Measurements from ENCODE around the gene NCAPD2.

Gene NCAPD2

DNA sequence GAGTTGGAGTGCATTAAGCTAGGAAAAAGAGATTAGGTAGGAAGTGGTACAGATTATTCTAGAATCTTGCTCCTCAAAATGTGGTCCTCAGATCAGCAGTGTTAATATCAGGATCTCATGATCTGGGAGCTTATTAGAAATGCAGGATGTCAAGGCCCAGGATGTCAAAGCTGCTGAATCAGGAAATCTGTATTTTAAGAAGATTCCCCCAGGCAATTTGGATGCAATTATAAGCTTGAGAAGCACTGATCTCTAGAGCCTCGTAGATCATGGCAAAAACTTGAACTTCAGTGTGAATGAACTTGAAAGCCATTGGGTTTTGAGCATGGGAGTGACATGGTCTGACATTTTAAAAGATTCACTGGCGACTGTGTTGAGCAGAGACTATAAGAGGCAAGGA is 6.6 kb downstream of the NCAPD2 start:
- DNase-seq = no peak

DNA sequence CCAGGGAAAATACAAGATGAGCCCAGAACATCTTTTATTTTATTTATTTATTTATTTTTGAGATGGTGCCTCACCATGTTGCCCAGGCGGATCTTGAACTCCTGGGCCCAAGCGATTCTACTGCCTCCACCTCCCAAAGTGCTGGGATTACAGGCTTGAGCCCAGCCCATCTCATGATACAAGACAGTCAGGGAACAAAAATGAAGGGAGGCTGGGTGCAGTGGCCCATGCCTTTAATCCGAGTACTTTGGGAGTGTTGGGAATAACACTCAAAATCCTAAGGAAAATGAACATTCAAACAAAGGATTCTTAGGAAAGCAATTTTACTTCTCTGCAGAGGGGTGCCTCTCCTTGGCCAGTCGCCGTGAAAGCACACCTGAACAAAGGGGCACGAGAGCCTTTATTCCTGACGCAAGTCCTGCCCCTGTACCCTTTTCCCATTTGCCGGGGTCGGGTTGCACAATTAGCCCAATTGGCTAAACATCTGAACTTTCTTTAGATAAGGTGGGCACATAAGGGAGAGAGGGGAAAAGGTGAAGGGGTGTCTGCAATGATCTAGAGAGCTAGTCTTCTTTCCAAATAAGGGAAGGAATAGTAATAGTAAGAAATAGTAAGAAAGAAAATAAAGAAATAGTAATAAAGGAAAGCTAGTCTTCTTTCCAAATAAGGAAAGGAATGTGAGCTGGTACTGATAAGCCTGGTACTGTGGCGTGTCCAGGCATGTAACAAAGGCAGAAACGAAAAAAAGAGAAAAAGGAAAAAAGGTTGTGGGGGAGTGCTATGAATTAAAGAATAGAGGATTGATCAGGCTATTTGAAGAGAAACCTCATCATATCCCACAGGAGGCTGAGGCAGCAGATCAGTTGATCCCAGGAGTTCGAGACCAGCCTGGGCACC is 13.4 kb downstream of the NCAPD2 start:
- DNase-seq = no peak

DNA sequence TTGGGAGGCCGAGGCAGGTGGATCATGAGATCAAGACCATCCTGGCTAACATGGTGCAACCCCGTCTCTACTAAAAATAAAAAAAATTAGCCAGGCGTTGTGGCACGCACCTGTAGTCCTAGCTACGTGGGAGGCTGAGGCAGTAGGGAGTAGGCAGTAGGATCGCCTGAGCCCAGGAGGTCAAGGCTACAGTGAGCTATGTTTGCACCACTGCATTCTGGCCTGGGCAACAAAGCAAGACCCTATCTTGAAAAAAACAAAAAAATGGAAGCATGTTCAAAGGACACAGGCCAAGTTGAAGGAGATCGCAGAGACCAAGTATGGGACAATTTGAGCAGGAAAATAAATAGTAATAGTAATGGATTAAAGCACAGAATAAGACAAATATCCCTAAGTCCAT is 14.2 kb downstream of the NCAPD2 start:
- no peak for DNase-seq

DNA sequence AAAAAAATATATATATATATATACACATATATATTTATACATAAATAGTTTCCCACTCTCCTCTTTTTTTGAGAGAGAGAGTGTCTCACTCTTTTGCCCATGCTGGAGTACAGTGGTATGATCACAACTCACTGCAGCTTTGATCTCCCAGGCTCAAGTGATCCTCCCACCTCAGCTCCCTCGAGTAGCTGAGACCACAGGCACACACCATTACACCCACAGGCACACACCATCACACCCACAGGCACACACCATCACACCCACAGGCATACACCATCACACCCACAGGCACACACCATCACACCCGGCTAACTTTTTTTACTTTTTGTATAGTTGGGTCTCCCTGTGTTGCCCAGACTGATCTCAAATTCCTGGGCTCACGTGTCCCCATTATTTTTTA is 26.3 kb downstream of the NCAPD2 start:
- DNase-seq = no peak

DNA sequence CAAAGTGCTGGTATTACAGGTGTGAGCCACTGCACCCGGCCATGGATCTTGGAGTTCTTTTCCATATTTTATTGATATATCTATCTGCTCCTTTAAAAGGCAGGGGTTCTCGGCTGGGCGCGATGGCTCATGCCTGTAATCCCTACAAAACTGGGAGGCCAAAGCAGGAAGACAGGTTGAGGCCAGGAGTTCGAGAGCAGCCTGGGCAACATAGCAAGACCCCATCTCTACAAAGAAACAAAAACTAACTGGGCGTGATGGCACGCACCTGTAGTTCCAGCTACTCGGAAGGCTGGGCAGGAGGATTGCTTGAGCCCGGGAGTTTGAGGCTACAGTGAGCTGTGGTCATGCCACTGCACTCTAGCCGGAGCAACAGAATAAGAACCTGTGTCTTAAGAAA is 28.3 kb downstream of the NCAPD2 start:
- DNase-seq = no peak

DNA sequence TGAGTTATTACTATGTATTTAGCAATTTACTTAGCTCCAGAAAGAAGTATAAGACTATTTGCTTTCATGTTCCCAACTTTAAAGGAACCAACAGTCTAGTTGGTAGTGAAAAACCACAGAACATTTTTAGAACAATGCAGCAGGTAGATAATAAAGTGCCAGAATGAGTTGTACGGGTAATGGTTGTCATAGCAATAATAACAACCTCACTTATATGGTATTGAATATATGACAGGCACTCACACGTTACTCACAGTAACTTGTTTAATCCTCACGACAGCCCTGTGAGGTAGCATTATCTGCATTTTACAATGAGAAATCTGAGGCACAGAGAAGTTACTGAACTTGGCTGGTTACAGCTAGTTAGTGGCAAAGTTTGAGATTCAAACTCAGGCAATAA is 29.8 kb downstream of the NCAPD2 start:
- DNase-seq = no peak

DNA sequence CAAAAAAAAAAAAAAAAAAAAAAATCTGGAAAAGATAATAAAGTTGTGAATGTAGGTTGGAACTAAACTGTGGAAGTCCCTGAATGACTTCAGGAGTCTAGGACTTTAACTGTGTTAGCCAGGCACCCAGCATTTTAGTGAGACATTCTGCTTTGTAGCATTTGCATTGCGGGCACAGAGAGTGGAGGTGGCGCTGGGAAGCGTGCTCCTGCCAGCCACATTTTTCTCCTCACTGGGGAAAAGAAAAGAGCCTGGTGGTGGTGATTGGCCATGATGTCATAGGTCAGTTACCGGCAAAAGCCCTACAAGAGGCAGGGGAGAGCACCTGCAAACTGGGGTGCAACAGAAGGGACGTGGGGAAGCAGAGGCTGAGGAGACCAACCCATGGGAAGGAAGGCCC is 30.7 kb downstream of the NCAPD2 start:
- no peak for DNase-seq

DNA sequence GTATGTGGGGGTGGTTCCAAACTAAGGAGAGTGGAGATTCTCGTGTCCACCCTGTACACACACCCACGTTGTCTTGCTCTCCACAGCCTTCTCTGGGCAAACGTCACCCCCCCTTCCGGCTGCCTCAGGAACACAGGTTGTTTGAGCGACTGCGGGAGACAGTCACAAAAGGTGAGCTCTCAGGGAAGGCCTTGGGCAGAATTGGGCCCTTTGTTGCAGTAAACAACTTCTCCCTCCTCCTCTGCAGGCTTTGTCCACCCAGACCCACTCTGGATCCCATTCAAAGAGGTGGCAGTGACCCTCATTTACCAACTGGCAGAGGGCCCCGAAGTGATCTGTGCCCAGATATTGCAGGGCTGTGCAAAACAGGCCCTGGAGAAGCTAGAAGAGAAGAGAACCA is 32.3 kb downstream of the NCAPD2 start:
- no peak for DNase-seq

DNA sequence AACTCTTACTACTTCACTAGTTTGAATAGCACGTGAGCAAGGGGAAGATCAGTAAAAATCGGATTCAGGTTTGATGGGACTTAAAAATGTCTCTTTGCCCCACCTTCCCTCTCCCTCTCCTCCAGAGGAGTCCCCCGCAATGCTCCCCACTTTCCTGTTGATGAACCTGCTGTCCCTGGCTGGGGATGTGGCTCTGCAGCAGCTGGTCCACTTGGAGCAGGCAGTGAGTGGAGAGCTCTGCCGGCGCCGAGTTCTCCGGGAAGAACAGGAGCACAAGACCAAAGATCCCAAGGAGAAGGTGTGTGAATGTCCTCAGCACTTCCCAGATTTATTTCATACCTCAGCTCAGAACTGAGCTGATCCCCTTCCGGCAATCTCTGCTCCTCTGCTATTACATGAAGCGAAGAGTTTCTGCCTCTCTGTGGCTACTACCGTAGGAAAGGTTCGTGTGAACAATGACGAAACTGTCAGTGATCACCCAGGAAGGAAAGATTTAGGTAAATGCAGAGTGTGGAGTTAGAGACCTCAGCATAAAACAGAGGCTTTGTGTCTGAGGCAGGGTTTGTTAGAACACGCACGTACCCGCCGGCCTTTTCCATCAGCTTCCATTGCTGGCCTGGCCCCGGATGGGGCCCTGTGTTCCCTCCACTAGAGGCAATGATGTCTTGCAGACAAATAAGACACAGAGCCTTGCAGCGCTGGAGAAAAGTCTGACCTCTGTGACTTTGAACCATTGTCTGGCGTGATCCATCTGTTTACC is 33.0 kb downstream of the NCAPD2 start:
- no peak for DNase-seq

DNA sequence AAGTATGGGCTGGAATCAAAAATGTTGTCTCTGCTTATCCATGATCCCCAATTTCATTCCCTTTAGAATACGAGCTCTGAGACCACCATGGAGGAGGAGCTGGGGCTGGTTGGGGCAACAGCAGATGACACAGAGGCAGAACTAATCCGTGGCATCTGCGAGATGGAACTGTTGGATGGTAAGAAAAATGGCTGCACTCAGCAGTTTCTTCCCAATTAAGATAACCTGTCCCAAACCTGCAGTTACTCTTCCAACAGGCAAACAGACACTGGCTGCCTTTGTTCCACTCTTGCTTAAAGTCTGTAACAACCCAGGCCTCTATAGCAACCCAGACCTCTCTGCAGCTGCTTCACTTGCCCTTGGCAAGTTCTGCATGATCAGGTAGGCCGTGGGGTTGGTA is 33.8 kb downstream of the NCAPD2 start:
- DNase-seq = no peak

DNA sequence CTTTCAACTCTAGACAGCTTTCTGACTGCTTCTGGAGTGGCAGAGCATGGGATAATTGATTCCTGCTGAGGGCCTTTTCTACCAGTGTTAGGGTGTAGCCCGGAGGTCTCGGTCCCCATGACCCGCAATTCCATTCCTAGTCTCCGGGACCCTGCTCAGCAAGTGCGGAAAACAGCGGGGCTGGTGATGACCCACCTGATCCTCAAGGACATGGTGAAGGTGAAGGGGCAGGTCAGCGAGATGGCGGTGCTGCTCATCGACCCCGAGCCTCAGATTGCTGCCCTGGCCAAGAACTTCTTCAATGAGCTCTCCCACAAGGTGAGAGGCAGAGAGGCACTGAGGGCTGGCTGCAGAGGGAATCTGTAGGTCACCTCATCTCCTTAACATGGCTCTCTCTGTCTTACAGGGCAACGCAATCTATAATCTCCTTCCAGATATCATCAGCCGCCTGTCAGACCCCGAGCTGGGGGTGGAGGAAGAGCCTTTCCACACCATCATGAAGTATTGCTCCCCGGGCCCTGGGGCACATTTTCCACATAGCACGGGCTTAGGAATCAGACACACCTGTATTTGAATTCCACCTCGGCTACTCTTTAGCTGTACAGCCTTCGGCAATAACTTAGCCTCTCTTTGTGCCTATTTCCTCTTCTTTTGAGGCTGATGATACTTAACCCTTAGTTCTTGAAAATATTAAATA is 34.8 kb downstream of the NCAPD2 start:
- DNase-seq = no peak

DNA sequence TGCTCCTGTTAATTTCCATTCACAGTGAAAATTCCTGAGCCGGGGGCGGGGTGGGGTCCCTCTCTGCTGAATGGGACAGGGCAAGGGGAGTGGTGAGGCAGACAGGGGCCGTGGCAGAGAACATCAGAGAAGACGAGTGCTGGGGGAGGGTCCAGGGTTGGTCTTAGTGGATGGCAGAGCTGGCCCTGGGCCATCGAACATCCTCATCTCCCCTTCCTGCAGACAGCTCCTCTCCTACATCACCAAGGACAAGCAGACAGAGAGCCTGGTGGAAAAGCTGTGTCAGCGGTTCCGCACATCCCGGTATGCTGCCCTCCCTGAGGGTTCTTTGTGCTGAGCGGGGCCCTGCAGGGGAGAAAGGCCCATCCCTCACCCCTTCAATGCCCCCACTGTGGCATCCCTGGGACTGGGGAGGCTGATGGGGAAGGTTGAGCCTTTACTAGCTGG is 35.4 kb downstream of the NCAPD2 start:
- DNase-seq = no peak

DNA sequence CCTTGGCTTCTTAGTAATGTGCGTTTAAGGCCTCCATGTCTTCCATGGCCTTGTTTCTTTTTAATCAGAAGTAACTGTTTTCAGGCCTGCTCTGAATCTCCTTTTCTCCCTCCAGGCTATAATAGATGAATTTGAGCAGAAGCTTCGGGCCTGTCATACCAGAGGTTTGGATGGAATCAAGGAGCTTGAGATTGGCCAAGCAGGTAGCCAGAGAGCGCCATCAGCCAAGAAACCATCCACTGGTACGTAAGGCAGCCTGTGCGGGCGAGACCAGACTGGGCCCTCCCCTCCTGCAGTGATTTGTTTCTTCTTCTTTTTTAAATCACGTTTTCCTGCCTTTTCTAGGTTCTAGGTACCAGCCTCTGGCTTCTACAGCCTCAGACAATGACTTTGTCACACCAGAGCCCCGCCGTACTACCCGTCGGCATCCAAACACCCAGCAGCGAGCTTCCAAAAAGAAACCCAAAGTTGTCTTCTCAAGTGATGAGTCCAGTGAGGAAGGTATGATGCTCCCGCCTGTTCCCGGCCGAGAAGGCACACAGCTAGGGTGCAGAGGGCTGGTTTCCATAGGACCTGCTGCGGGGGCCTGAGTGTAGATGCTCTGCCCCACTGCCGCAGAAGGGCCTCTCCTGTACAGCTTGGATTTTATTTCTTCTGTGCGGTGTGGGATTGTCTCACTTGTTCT is 36.8 kb downstream of the NCAPD2 start:
- DNase-seq = no peak

DNA sequence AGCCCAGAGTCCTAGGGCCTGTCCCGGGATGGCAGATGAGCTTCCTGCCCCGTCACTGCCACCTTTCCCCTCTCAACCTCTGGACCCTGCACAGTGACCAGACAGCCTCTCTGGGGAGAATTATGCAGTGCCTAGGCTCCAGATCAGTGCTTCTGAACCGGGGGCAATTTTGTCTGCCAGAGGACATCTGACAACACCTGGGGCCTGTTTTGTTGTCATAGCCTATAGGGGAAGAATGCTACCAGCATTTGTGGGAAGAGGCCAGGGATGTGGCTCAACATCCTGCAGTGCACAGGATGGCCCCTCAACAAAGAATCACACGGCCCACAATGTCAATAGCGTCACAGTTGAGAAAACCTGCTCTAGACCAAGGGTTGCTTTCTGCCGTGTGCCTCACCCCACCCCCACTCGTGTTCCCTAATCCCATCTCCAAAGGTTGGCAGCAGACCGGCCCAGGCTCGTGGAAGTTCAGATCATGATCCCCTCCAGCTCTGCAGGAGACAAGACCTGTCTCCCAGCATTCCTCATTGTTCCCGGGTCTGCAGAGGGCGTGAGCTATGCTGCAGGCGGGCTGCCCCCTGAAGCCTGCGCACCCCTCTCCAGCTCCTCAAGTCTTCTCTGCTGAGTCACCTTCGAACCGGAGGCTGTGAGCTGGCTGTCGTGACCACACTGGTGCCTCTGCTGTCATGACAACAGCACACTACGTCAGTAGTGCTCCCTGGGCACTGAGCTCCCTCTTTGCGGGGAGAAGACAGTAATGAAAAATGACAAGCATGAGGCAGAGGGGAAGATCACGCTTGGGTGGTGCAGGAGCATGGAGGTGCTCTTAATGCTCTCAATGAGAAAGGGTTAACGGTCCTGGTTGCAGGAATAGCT is 38.4 kb downstream of the NCAPD2 start:
- DNase-seq = peak; percentile 56

DNA sequence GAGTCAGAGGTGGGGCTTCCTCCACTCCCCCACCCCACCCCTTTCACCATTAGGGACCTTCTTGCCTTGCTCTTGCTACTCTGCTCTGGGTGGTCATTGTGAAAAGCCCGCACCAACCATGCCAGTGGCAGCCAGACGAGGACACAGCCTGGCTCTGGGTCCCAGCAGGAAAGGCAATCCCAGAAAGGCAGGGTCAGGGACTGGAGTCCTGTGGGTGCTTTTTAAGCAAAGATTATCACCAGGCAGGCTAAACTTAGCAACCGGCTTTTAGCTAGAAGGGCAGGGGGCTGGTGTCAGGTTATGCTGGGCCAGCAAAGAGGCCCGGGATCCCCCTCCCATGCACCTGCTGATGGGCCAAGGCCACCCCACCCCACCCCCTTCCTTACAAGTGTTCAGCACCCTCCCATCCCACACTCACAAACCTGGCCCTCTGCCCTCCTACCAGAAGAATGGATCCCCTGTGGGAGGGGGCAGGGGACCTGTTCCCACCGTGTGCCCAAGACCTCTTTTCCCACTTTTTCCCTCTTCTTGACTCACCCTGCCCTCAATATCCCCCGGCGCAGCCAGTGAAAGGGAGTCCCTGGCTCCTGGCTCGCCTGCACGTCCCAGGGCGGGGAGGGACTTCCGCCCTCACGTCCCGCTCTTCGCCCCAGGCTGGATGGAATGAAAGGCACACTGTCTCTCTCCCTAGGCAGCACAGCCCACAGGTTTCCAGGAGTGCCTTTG is 39.2 kb downstream of the NCAPD2 start:
- no peak for DNase-seq

DNA sequence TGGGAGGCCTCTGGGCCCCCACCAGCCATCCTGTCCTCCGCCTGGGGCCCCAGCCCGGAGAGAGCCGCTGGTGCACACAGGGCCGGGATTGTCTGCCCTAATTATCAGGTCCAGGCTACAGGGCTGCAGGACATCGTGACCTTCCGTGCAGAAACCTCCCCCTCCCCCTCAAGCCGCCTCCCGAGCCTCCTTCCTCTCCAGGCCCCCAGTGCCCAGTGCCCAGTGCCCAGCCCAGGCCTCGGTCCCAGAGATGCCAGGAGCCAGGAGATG is 39.7 kb downstream of the NCAPD2 start:
- no peak for DNase-seq

DNA sequence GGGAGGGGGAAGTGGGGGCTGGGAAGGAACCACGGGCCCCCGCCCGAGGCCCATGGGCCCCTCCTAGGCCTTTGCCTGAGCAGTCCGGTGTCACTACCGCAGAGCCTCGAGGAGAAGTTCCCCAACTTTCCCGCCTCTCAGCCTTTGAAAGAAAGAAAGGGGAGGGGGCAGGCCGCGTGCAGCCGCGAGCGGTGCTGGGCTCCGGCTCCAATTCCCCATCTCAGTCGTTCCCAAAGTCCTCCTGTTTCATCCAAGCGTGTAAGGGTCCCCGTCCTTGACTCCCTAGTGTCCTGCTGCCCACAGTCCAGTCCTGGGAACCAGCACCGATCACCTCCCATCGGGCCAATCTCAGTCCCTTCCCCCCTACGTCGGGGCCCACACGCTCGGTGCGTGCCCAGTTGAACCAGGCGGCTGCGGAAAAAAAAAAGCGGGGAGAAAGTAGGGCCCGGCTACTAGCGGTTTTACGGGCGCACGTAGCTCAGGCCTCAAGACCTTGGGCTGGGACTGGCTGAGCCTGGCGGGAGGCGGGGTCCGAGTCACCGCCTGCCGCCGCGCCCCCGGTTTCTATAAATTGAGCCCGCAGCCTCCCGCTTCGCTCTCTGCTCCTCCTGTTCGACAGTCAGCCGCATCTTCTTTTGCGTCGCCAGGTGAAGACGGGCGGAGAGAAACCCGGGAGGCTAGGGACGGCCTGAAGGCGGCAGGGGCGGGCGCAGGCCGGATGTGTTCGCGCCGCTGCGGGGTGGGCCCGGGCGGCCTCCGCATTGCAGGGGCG is 40.2 kb downstream of the NCAPD2 start, which contains the start of gene GAPDH:
TSS of gene GAPDH (plus strand) at position 595 of the 772 bp plus-strand sequence. CDS start 316 bp downstream, outside the sequence.
- peak; percentile 61 for DNase-seq

DNA sequence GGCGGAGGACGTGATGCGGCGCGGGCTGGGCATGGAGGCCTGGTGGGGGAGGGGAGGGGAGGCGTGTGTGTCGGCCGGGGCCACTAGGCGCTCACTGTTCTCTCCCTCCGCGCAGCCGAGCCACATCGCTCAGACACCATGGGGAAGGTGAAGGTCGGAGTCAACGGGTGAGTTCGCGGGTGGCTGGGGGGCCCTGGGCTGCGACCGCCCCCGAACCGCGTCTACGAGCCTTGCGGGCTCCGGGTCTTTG is 40.7 kb downstream of the NCAPD2 start:
- DNase-seq = no peak

DNA sequence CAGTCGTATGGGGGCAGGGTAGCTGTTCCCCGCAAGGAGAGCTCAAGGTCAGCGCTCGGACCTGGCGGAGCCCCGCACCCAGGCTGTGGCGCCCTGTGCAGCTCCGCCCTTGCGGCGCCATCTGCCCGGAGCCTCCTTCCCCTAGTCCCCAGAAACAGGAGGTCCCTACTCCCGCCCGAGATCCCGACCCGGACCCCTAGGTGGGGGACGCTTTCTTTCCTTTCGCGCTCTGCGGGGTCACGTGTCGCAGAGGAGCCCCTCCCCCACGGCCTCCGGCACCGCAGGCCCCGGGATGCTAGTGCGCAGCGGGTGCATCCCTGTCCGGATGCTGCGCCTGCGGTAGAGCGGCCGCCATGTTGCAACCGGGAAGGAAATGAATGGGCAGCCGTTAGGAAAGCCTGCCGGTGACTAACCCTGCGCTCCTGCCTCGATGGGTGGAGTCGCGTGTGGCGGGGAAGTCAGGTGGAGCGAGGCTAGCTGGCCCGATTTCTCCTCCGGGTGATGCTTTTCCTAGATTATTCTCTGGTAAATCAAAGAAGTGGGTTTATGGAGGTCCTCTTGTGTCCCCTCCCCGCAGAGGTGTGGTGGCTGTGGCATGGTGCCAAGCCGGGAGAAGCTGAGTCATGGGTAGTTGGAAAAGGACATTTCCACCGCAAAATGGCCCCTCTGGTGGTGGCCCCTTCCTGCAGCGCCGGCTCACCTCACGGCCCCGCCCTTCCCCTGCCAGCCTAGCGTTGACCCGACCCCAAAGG is 41.2 kb downstream of the NCAPD2 start:
- peak; percentile 55 for DNase-seq

DNA sequence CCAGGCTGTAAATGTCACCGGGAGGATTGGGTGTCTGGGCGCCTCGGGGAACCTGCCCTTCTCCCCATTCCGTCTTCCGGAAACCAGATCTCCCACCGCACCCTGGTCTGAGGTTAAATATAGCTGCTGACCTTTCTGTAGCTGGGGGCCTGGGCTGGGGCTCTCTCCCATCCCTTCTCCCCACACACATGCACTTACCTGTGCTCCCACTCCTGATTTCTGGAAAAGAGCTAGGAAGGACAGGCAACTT is 41.7 kb downstream of the NCAPD2 start:
- DNase-seq = no peak

Data from effector CD8-positive, alpha-beta T cell (primary cell).